ENCODE measurements around the gene PHF3.

- TF ChIP-seq CTCF (IDR thresholded peaks at IDR 0.05), result no peak
- TF ChIP-seq POLR2A (IDR thresholded peaks at IDR 0.05), result no peak
- TF ChIP-seq EP300 (IDR thresholded peaks at IDR 0.05), result no peak
Observed at GRCh38 chr6:63713332-63713731, 77.7 kb downstream of the PHF3 start.
